ENCODE data around the gene CFAP221.

DNA sequence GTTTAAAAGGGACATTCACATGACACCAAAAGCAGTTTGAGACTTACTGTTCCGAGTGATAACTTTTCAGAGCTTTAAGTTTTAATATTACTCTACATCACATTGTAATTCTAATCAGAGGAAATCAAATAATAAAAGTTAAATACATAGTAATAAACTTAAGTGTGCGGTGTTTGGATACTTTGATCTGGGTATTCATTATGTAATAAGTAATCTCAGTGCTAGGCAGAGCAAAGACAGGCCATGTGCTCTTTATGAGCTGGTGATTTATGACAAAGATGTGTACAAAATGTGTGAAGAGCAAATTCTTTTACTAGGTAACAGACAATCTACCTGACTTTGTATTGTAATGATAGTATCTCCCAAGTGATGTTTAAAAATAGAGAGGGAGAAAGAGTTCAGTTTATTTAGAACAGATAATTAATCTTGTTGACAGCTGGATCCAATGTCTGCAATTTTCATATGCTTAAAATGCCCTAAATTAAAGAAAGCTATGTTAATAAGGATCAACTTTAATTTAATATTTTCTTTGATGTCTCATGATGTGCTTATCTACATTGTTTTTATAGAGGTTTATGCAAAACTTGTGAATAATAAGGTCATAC lies 4.4 kb downstream of the CFAP221 start:
- TF ChIP-seq POLR2A (IDR thresholded peaks at IDR 0.05), result no peak
- TF ChIP-seq, protein P1, sequence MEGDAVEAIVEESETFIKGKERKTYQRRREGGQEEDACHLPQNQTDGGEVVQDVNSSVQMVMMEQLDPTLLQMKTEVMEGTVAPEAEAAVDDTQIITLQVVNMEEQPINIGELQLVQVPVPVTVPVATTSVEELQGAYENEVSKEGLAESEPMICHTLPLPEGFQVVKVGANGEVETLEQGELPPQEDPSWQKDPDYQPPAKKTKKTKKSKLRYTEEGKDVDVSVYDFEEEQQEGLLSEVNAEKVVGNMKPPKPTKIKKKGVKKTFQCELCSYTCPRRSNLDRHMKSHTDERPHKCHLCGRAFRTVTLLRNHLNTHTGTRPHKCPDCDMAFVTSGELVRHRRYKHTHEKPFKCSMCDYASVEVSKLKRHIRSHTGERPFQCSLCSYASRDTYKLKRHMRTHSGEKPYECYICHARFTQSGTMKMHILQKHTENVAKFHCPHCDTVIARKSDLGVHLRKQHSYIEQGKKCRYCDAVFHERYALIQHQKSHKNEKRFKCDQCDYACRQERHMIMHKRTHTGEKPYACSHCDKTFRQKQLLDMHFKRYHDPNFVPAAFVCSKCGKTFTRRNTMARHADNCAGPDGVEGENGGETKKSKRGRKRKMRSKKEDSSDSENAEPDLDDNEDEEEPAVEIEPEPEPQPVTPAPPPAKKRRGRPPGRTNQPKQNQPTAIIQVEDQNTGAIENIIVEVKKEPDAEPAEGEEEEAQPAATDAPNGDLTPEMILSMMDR (IDR thresholded peaks at IDR 0.05), result no peak
